Smooth muscle cell of bladder (primary cell): ENCODE results near the gene SLC16A10. TPM values are rescaled to one million over a fixed set of nuclear protein-coding genes. Genes with fewer than 3 reads are reported as not detected.

Source experiments
- total RNA-seq: library from RNA; depleted of rRNA; stranded (reverse); fragments of >200 nt; gene quantifications from 2 replicates; pipeline ENCODE4 v1.2.3, GENCODE V29; 2014

Gene SLC16A10
- not detected in 2 replicates for total RNA-seq

GRCh38 chr6:111087106-111087835, at the start of gene SLC16A10:
TSS of gene SLC16A10 (plus strand) at chr6:111087503. CDS start at chr6:111087753, 250 bp downstream.

Other genes with a start within 250 kb of the SLC16A10 start
- 29.9 and 30.6 TPM in 2 replicates for gene AMD1, start 212.7 kb upstream of the SLC16A10 start, total RNA-seq
- 43.8 and 44.4 TPM in 2 replicates for gene GTF3C6, start 128.8 kb upstream of the SLC16A10 start, total RNA-seq
- 17.9 and 22.9 TPM in 2 replicates for gene RPF2, start 105.5 kb upstream of the SLC16A10 start, total RNA-seq